ENCODE data around the gene SRBD1.

Gene SRBD1, protein sequence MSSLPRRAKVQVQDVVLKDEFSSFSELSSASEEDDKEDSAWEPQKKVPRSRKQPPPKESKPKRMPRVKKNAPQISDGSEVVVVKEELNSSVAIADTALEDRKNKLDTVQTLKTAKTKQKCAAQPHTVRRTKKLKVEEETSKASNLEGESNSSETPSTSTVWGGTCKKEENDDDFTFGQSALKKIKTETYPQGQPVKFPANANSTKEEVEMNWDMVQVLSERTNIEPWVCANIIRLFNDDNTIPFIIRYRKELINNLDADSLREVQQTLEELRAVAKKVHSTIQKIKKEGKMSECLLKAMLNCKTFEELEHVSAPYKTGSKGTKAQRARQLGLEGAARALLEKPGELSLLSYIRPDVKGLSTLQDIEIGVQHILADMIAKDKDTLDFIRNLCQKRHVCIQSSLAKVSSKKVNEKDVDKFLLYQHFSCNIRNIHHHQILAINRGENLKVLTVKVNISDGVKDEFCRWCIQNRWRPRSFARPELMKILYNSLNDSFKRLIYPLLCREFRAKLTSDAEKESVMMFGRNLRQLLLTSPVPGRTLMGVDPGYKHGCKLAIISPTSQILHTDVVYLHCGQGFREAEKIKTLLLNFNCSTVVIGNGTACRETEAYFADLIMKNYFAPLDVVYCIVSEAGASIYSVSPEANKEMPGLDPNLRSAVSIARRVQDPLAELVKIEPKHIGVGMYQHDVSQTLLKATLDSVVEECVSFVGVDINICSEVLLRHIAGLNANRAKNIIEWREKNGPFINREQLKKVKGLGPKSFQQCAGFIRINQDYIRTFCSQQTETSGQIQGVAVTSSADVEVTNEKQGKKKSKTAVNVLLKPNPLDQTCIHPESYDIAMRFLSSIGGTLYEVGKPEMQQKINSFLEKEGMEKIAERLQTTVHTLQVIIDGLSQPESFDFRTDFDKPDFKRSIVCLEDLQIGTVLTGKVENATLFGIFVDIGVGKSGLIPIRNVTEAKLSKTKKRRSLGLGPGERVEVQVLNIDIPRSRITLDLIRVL

DNA sequence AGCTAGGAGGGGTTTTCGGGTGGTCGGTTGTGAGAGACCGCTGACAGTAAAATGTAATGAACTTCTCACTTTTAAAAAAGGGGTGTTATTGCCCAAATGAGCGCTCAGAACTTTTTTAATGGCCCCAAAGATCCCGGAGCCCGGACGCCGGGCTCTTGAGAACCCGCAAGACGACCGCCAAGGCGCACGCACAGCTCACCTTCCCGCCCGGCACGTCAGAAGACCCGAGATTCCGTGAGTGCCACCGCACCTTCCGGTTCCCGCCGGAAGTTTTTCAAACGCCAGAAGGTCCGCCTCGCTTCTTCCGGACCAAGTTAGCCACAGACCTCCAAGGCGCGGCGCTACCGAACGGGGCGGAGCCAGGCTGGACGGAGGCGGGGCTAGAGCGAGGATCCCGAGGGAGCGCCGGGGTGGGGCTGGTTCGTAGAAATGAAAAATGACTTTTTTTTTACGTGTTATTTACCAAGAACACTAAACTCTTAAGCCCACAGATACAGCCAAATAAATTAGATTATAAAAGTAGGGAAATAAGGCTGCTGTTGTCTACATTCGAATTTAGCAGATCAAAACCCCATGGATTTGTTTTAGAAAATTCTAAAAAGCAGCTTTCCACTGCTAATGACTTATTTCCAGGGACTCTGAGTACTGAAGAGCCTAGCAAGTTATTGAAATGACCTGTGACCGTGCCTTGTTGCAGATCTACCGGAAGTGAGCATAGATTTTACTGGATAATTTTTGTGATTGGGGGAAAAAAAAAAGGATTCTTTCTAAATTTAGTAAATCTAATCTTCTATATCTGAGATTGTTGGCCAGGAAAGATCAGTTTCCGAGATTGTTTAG is at the start of gene SRBD1:
Gene SRBD1 (minus strand): TSS at position 248 of the 840 bp plus-strand sequence. CDS start 5,826 bp downstream, outside the sequence.
- in situ Hi-C loops (cut with MboI; ENCODE audit: low sequenced_read_pairs) = no loop called here

DNA sequence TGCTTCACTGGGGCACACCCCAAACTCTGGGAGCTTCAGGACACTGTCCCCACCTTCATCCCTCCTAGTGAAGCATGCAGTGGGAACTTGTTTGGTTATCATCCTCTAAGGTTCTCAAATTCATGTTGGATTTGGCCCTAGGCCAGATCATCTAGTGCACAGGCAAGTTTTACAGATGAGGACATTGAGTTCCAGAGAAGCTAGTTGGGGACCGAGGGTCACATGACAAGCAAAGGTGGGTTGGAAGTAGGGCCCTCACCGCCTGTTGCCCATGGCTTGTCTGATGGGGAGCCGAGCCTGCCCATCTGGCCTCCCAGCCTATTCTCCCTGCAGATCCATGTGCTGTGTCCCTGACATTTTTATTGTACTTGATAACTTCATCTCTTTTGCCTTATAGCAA is 43.2 kb upstream of the SRBD1 start:
- in situ Hi-C loops (cut with MboI; ENCODE audit: low sequenced_read_pairs) = no loop called here

DNA sequence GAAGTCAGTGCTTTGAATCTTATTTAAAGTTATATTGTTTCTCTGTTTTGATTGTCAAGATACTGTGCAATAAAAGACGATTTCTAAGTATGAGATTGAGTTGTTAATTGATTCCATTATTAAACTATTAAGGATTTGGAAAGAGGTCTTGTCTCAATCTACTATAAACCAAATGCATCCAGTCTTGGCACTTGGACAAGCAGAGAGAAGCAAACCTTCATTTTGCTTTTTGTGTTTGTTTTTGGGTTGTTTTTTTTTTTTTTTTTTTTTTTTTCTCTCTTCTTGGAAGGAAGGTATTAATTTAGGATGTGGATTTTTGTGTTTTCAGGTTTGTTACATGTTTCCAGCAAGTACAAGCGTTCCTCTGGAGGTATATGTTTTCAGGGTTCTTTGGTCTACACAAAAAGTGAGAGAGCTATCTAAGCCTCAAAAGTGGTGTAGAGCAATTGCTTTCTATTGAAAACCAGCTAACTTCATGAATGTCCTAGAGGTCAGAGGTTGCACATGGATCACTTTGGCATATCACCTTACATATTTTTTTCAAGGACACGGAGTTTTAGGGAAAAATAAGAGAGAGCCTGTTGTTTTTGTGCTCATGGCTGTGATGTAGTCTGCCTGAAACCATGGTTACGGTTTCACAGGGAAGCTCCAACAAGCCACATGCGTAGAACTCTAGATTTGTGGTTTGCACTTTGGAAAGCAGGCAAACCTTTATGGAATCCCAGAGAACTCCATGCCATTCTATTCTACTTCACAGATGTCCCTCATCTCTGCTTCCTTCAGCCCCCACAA is 42.3 kb upstream of the SRBD1 start:
- in situ Hi-C loops (cut with MboI; ENCODE audit: low sequenced_read_pairs) = no loop called here

DNA sequence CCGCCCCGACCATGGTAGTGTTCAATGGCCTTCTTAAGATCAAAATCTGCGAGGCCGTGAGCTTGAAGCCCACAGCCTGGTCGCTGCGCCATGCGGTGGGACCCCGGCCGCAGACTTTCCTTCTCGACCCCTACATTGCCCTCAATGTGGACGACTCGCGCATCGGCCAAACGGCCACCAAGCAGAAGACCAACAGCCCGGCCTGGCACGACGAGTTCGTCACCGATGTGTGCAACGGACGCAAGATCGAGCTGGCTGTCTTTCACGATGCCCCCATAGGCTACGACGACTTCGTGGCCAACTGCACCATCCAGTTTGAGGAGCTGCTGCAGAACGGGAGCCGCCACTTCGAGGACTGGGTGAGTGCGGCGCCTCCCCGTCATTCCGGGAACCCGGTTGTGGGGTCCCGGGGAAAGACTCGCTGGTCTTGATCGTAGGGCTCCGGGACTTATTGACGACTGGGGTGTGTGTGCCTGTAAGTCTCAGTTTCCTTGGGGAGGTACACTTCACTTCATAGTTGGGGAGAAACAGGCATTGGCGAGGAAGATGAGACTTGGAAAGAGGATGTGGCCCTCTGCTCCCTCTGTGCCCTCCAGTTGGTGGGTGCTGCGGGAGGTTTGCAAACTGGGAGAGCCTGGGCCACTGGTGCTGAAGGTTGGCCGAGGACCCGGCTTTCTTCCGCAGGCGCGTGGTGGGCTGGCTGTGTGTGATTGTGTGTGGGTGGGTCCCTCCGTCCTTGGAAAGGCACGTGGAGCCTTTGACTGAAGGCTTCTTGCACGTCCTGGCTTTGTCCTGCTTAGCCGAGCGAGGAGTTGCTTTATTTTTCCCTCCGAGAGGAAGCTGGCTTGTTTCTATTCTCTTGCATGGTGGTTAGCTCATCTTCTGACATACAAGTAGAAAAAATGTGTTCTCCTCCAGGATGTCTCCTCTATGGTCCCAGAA is 41.3 kb upstream of the SRBD1 start:
- in situ Hi-C loops (cut with MboI; ENCODE audit: low sequenced_read_pairs) = no loop called here

DNA sequence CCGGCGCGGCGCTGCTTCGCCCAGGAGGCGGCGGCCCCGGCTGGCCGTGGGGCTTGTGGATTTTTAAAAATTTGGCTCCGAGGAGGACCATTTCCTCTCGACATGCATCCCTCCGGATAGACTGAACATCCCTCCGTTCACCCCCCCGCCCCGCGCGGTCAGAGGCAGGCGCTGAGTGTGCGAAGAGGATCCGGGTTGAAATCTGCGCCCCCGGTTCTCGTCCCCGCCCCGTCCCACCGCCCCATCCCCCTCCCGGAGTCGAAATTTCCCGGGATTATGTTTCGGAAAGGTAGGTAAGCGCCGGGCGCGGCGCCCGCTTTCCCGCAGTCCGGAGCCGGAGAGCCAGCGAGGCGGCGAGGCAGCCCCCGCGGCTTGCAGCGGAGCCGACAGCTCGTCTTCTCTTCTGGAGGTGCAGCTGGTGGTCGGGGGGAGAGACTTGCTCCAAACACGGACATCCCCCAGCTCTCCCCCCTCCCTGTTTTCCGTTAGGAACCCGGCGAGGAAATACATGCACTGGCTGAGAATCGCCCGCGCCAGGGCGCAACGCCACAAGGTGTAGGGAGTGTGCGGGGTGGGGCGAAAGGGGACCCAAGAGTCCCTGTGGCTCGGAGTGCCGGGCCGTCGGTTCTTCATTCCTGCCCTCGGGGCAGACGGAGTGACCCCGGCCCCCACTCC is 40.5 kb upstream of the SRBD1 start, which contains the start of gene PRKCE:
Gene PRKCE (plus strand): TSS at position 261 of the 675 bp plus-strand sequence.
- in situ Hi-C loops (cut with MboI; ENCODE audit: low sequenced_read_pairs) = no loop called here

DNA sequence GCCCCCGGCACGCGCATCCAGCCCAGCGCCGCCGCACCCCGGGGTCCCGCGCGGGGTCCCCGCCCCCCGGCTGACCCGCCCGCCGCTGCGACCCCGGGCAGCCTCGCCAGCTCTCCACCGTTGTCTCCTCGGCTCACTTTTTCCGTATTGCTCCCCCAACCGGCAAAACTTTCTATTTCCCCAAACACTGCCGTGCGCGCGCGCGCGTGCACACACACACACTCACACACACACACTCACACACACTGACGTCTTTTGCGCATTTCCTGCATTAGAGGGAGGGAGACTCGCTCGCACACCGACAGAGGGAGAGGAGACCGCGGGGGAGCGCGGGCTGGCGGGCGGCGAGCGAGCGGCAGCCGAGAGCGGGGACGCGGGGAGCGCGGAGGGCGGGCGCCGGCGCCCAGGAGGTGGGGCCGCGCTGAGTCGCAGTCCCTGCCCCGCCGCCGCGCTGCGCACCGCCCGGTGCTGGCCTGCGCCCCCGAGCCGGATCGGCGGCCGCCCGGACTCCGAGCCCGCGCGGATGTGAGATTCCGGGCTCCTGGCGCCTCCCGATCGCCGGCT is 39.9 kb upstream of the SRBD1 start:
- in situ Hi-C loops (cut with MboI; ENCODE audit: low sequenced_read_pairs) = no loop called here

DNA sequence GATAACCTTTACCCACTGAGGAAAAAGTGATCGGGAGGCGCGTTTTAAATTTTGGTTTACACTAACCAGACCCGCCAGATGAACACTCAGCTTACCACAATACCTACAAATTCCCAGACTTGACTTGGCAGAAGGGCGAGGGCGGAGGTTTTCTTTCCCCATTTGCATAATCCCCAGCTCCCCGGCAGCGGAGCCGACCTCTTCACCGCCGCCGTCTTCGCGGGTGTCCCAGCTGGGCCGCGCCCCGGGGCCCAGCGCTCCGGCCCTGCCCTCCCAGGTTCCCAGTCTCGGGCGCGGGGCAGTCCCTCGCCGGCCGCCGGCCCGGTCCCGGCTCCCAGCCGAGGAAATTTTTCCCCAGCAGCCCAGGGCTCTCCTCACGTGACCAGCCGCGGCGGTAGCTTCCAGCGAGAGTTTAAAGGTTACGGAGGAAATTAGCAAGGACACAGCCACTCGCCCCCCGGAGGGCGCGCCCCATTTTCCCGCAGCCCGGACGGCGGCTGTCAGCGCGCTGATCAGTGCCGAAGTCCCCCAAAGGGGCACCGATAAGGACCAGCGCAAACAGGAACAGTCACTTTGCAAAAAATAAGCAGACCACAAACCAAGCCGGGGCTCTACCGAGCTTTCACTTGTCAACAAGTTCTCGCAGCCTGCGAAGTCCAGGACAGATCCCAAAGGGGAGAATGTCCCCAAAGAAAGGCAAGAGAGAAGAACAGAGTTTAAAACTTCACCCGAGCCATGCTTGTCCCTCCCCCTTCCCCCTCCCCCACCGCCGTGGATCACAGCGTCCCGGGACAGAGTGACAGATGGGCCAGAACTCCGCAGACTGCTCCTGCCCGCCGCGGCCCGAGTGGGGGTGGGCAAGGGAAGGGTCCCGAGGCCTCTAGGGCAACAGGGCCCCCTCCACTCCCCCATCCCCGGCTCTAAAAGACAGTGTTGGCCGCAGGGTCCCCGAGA is 39.1 kb upstream of the SRBD1 start:
- in situ Hi-C loops (cut with MboI; ENCODE audit: low sequenced_read_pairs) = loop anchor here (5.0 to 10.0 kb wide), 2 partner anchors 127 to 275 kb away; no protein-coding TSS in a partner anchor

DNA sequence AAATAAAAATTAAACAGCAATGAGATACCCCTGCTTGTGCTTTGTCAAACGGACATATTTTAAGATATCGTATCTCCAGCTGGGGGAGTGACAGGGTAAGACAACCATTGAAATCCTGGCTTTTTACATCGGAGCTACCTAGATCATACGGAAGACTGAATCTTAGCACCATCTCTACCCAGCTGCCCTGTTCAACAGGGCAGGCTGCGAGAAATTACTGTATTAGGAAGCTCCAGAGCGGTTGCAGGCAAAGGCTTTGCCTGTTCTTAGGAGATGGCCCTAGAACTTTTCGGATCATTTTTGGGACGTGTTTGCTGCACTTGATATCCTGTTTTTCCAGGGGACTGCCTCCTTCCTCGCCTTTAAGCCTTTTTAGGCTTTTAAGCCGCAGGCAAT is 38.4 kb upstream of the SRBD1 start:
- in situ Hi-C loops (cut with MboI; ENCODE audit: low sequenced_read_pairs) = loop anchor here (5.0 to 10.0 kb wide), 2 partner anchors 128 to 275 kb away; no protein-coding TSS in a partner anchor

DNA sequence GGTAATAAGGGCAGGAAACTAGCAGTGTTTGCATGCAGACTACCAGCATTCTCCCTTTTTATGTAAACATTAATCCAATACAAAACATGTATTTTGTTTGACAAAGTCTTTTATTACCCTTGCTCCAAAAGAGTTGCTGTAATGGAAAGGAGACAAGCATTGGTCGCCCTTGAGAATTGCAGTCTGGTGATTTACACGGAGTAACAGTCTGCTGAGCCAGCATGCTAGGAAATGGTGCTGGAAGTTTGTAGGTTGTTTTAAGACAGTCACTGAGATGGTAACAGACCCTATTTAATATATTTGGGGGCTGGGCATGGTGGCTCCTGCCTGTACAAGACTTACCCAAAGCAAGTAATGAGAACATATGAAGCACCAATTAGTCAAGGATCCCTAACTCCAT is 37.6 kb upstream of the SRBD1 start:
- in situ Hi-C loops (cut with MboI; ENCODE audit: low sequenced_read_pairs) = loop anchor here (5.0 to 10.0 kb wide), 2 partner anchors 129 to 276 kb away; no protein-coding TSS in a partner anchor

DNA sequence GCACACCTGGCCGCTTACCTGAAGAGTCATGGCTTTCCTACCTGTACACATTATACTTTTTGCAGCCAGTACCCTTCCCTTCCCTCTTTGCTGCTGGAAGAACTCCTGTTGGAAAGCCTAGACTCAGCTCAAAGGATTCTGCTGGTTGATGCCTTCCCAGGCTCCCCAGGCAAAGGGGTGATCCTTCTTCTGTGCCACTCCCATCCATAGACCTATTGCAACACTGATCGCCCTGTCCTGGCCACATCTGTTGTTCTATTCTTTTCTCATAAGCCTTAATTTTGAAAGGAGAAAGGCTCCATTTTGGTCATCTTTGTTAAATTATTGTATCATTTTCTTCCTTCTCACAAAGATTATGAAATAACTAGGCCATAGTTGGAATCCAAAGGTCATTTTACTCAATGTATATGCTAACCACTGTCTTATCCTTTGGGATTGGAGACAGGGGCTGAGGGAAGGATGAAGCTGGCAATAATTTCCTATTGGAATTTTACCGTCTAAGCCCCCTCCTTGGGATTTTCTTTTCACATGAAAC is 37.0 kb upstream of the SRBD1 start:
- in situ Hi-C loops (cut with MboI; ENCODE audit: low sequenced_read_pairs) = loop anchor here (5.0 to 10.0 kb wide), 2 partner anchors 129 to 277 kb away; no protein-coding TSS in a partner anchor

DNA sequence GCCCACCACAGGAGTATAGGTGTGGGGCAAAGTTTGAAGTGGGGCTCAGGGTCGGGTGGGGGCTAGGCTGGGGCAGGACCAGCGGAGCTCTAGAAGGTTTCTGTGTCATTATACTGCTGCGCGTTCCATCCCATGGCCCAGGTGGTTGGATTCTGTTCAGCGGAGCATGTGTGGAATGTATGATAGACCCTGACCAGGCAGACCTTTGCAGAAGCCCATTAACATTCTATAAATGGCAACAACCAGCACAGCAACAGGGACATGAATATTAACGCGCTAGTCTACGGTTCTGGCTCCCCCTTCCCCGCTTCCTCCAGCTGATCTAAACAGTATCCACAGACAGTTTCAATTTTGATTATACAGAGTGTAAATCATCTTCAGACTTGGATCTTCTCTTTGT is 36.3 kb upstream of the SRBD1 start:
- in situ Hi-C loops (cut with MboI; ENCODE audit: low sequenced_read_pairs) = loop anchor here (5.0 to 10.0 kb wide), 2 partner anchors 130 to 277 kb away; no protein-coding TSS in a partner anchor

DNA sequence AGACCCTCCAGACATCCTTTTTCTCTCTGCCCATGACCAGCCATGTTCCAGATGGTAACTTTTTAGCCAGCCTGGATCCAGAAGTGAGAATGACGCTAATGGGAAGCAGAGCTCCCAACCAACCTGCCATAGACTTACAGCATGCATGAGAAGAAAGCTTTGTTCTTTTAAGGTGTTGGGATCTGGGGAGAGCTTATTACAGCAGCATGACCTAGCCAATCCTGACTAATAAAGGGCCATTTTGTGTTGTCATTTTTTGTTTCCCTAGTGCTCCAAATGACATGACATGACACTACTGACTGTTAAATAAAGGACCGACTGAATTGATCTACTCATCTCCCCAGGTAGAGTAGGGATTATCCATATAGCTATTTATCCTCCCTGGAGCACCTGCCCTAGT is 35.2 kb upstream of the SRBD1 start:
- in situ Hi-C loops (cut with MboI; ENCODE audit: low sequenced_read_pairs) = loop anchor here (5.0 to 10.0 kb wide), 2 partner anchors 131 to 279 kb away; no protein-coding TSS in a partner anchor

DNA sequence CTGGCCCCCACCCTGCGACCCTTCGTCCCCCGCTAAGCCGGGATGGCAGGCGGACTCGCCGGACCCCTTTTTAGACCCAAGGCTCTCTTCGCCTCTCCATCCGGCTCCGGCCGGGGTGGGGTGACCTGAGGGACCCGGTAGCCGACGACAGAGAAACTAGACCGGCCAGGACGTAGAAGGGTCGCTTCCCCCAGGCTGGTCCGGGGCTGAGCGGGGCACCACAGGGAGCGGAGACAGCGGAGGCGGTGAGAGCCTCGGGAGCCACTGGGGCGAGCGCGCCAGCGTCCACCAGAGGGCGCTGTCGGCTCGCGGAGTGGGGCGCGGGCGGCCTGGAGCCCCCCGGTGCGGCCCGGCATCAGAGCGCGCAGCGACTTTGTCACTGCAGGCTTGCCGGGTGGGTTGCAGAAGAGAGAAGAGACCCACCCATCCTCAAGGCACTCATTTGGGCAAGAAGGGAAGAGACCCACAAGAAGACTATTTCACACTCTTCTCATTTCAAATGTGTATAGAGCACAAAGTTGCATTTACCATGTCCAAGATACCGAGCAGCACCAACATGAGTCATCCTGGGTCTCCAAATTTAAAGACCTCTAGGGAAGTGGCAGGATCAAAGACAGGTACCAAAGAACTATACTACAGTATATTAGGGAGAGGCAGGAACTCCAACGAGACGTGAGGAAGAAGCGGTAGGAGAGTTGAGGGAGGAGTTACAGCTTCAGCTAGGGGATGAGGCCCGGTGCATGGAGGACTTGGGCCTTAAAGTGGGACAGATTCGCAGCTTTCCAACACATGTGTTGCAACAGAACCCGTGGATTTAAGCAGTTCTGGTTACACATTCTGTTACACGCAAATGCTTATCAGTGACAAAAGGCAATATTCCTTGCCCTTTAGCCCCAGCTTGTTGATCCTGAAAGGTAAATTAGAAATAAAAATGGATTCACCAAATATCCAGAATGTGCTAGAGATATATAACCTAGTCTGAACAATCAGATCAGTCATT is 32.8 kb upstream of the SRBD1 start:
- in situ Hi-C loops (cut with MboI; ENCODE audit: low sequenced_read_pairs) = loop anchor here (10.0 kb wide), 1 partner anchor 281 kb away; no protein-coding TSS in a partner anchor

DNA sequence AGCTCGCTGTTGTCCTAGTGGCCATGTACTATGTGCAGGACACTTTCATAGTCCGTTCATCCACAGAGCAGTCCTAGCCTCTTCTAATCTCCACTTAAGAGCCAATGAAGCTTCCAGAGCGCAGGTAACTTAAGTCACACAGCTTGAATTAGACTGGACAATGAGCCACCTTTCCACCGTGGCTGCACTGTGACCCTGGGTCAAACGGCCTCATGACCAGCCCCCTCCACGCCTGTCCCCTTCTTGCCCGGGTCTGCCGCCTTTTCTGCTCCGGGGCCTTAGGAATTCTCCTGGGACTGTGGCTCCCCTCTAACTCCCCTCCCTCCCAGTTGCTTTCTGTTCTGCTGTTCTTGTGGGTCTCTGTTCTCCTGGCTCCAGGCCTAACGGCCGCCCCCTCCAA is 32.0 kb upstream of the SRBD1 start:
- in situ Hi-C loops (cut with MboI; ENCODE audit: low sequenced_read_pairs) = loop anchor here (10.0 kb wide), 1 partner anchor 282 kb away; no protein-coding TSS in a partner anchor

DNA sequence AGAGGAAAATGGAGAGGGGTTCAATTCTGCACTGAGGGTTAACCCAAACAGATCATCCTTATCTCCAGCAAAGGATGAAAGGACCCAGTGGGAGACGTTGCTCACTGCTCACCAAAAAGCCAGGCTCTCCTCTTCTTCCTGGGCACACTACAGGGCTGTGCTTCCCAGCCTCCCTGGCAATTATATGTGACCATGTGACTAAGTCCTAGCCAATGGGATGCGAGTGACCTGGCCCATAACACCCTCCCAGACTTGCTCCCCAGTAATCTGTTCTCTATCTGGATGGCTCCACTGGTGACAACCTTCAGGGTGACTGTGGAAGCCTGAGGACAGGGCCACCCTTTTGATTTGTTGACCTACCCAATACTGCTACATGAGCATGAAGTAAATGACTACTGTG is 29.5 kb upstream of the SRBD1 start:
- in situ Hi-C loops (cut with MboI; ENCODE audit: low sequenced_read_pairs) = loop anchor here (10.0 kb wide), 1 partner anchor 284 kb away; no protein-coding TSS in a partner anchor
